Forelimb muscle (tissue), 1 donor: ENCODE measurements around the gene DPP6. TPM values are rescaled to one million over a fixed set of nuclear protein-coding genes. Genes with fewer than 3 reads are reported as not detected.

Source experiments
- DNase-seq: peaks from one replicate; pipeline ENCODE4 v3.0.0-alpha.2; 2013; ENCODE audit warnings: low read depth
- polyA plus RNA-seq: library from polyadenylated mRNA; unstranded; fragments of 120-200 nt; gene quantifications from one replicate; pipeline ENCODE4 v1.2.1, GENCODE V29; 2013; ENCODE audit not compliant: insufficient read length

The DPP6 gene
- polyA plus RNA-seq, 1 donor, result 3.2 TPM

DNA sequence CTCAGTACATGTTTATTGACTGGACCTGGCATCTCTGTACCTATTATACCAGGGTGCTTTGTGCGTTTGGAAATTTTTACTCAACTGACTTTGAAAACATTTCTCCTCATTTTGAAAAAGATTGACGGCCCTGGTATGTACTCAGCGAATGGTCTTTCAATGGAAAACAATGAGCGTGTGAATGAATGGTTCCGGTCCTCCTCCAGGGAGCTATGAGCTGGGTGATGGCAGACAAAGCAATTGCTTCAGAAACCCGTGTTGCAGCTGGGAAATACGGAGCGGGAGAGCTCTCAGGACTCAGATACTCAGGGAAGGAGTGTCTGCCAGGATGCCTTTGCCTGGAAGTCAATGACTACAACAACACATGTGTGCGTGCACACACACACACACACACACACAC is 824.8 kb downstream of the DPP6 start:
- no peak for DNase-seq

DNA sequence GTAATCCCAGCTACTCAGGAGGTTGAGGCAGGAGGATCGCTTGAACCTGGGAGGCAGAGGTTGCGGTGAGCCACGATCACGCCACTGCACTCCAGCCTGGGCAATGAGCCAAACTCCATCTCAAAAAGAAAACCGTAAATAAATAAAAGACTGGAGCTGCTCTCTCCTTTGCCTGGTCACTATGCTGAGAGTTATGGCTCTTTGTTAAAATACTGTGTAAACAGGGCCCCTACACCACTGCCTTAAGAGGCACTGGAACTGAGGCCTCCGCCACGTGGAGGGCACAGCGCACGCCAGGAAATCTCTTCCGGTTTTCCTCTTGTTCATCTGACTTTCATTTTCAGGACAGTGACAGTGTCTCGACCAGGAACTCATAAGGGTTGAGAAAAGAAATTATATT is 827.4 kb downstream of the DPP6 start:
- no peak for DNase-seq

DNA sequence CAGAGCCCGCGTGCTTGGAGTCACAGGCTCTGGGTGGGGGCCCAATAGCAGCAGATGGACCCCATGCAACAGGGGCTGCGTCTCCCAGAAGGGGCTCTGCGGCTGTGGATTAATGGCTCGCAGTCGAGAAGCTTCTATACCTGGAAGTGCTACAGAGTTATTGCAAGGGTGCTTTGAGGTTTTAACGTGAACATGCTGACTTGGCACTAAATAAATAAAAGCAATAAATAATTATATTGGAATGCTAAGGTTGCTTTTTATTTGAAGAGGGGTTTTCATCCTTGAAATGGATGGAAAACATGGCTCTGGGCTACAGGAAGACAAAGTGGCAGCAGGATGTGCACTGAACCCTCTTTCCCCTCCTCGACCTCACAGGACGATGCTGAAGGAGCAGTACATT is 828.3 kb downstream of the DPP6 start:
- DNase-seq, result no peak

DNA sequence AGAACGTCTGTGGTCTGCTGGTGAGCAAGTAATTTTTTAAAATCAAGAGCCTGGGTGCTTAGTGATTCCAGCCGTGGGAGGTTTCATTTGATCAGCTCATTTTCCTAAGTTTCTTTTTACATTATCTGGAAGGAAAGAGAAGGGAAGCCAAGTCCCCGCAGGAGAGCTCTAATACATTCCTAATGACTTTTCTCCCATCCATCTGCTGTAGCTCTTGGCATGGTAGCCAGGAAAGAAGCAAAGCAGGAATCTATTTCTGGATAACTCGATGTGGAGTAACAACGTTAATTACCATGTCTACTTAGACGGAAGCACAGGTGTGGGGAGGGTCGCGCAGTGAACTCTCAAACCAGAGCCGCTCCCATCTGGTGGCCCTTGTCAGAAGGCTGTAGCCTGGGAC is 828.8 kb downstream of the DPP6 start:
- peak; percentile 13 for DNase-seq

DNA sequence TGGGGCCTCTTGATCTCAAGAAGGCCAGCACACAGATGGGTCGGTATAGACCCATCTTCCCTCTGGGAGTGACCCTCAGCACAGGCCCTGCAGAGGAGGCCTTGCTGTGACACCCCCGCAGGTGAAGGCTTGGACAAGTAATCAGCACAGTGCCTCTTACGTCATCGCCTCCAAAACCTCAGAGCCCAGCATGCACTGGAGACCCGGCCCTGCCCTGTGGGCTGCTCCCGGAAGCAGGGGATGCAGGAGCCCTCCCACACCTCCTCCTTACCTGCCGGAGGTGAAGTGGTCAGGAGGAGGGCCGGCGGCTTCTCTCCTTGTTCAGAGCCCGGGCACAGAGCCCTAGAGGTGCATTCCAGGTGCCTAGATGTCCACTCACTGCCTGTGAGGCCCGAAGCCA is 829.3 kb downstream of the DPP6 start:
- no peak for DNase-seq

DNA sequence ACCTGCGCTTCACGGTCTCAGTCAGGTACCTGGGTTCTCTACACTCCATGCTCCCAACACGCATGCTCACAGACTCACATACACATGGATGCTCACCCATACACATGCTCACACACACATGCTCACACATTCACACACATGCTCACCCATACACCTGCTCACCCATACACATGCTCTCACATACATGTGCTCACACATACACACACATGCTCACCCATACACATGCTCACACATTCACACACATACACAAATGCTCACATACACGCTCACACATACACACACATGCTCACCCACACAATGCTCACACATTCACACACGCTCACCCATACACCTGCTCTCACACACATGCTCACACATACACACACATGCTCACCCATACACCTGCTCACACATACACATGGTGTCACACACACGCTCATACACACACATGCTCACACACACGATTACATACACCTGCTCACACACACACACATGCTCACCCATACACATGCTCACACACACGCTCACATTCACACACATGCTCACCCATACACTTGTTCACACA is 830.8 kb downstream of the DPP6 start:
- no peak for DNase-seq

DNA sequence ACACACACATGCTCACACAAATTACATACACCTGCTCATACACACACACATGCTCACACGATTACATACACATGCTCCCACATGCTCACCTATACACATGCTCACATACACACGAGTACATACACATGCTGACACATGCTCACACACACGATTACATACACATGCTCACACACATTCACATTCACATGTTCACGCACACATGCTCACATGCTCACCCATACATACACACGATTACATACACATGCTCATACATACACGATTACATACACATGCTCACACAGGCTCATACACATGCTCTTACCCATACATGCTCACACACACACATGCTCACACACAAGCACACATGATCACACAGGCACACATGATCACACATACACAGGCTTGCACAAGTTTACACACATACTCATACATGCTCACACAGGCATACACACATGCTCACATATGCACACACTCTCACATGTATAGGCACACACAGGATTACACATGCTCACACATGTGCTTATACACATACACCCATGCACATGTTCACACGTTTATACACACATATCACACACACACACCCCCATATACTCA is 832.2 kb downstream of the DPP6 start:
- DNase-seq, result no peak

DNA sequence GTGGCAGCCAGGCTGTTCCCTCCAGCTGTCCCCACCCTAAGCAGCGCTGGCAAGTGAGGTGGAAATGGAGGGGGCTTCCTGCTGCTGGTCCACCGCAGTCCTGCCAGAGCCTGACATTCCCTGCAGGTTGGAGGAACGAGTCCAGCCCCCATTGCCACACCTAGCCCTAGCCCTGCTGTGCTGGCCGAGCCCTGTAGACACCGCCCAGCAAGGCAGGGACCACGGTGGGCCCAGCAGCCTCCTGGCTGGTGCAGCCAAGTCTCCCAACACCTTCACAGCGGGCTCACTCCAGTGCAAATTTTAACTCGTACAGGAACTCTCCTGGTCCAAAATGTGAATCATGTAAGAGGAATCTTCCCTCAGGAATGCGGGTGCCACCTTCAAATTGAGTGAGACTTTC is 834.4 kb downstream of the DPP6 start:
- no peak for DNase-seq

DNA sequence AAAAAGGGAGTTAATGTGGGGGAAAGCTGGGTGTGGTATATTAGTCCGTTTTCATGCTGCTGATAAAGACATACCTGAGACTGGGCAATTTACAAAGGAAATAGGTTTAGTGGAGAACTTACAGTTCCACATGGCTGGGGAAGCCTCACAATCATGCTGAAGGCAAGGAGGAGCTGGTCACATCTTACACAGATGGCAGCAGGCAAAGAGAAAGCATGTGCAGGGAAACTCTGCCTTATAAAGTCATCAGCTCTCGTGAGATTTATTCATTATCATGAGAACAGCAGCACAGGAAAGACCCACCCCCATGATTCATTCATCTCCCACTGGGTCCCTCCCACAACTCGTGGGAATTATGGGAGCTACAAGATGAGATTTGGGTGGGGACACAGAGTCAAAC is 836.5 kb downstream of the DPP6 start:
- DNase-seq, result no peak

DNA sequence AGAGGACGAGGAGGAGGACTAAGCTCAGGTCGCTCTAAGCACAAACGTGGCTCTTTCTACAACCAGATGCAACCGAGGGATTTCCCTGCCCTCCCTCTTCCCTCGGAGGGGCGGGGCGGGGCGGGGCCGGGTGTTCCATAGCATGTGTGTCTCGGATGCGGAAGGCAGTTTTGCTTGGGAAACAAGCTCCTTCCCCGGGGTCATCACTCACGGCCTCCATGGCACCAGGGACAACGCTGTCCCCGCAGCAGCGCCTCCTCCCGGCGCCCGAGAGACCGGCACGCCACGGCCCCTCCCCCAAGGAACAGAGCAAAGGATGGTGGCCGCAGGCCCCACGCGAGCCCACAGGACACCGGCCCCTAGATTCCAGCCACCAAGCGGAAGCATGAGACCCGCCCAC is 840.3 kb downstream of the DPP6 start:
- DNase-seq, result no peak

DNA sequence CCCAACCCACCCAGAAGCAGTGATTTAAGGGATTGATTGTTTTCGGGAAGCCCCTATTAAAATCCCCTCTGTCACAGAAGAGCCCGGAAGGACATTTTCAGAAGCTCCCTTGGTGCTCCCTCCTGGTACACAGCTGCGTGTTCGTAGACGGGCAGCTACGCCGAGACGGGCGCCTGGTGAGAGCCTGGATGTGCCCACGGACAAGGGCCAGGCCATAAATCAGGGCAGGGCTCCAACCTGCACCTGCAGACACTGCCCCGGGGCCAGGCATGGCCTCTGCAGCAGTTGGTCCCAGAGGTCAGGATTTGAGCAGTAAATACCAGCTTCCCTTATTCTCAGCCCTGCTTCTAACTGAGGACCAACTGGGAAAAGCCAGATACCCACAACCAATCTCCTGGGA is 843.9 kb downstream of the DPP6 start:
- DNase-seq, result no peak

DNA sequence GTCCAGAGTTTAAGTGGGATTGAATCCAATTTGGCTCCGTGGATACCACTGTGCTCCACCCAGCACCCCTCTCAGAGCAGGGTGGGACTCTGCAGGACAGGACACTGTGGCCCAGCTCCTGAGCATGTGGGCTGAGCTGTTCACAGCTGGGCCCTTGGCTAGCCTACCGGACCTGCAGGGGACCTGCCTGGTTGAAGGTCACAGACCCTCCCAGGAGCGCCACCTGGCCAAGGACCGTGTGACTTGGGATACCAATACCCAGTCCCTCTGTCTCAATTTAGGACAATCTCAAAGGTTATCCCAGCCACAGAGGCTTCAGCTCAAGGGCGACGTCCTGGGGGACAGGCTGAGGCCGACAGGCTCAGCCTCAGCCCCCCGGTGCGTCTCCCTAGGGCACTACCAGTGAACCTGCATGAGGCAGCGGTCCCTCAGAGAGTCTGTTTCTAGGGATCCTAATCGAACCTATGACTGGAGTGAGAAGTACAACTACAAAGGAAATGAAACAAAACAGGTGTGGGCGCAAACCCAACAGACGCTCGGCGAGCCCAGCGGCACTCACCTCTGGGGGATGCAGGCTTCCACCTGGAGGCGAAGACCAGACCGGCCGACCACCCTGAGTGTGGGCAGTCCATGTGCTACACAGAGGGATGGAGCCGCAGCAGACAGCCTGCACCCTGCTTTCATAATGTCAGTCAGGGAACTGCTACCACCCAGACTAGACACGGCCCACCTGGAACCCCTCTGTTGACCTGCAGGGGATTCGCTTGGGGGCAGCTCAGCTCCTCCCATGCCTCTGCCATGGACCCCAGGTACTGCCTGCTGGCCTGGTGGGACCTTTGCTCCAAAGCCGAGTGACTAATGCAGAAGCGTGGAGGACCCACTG is 847.0 kb downstream of the DPP6 start:
- no peak for DNase-seq

DNA sequence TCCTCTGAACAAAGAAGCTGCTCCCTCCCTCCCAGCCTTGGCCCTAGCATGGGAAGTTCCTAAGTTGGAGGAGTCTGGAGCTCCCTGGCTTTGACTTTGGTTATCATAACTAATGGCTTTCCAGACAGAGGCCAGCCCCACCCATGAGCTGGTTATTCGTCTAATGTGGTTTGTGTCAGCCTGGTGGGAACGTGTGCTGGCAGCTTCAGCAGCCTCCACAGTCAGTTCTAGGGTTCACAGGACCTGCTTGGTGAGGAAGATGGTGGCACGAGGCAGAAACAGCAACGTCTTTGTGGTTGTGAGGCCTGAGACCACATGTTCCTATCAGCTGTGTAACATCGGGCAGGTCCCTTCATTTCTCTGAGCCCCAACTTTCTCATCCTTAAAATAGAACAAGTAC is 847.7 kb downstream of the DPP6 start:
- no peak for DNase-seq

DNA sequence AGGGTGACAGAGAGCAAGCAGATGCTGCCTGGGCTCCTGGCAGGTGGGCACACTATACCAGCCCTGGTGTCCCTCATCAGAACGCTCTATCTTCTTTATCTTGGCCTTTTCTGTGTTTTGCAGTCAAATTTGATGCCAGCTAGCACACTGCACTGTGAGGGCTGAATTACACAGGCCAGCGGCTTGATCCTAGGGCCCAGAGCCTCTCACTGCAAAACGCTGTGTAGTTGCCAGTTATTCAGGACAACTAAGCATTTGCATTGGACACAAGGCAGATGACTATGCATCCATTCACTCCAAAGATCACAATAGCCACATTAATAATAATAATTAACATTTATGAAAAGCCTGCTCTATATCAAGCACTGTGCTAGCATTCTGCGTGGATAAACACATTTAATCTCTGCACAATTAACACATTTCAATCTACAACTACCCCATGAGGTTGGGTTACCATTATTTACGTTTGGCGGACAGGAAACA is 850.4 kb downstream of the DPP6 start:
- DNase-seq, result no peak

DNA sequence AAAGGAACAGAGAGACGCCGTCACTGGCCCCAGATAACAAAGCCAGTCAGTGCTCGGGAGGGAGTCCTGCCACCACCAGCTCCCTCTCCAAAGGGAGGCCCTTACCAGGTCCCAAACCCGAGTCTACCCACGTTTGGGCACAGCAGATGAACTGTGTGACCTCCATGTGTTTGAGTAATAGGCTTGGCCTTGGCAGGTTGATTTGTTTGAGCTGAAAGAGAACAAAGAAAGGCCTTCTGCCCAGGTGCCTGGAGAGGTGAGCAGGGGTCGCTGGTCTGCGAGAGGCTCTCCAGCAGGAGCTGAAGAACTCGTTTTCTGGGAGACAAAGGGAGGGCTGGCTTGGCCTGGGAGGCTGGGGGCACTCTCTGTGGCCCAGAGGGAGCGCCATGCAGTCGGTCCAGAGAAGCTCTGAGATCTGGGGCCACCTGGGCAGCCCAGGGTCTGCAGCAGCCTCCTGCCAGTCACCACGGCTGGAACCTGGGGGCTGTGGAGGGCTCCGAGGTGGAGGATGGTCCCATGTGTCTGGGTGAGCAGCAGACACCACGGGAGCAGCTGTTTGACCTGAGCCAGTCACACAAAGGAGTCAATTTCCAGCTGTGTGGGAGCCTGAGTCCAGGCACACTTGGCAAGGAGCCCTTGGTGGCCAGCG is 851.0 kb downstream of the DPP6 start:
- no peak for DNase-seq

DNA sequence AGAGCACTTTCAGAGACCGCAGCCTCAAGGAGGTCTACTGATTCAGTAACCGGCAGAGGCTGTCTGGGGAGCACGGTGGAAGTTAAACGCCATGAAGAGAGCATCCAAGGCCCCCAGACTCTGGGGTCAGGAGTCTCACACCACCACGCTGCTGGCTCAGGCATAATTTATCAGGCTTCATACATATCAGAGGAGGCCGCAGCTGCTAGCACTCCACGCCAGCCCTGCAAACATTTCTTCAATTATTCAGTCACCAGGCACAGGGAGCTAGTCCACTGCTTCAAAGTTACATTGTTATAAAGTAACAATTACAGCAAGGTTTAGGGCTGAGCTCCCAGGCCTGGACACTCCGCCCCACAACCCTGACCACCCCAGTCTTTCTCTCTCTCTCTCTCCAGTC is 852.9 kb downstream of the DPP6 start:
- no peak for DNase-seq

DNA sequence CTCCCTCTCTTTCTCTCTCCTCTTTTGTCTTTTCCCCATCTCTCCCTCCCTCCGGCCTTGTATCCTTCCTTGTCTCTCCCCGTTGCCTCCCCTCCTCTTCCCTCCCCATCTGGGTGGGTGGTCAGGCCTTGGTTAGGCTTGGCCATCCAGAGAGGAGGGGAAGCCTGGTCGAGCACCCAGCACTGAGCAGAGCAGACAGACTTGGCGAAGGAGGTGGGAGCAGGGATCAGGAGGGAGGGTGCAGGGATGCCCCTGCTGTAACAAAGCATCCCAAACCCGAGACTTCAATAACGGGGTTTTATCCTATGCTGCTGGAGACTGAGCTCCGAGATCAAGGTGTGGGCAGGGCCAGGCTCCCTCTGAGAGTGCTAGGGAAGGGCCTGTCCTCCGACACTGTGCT is 853.4 kb downstream of the DPP6 start:
- DNase-seq, result no peak

DNA sequence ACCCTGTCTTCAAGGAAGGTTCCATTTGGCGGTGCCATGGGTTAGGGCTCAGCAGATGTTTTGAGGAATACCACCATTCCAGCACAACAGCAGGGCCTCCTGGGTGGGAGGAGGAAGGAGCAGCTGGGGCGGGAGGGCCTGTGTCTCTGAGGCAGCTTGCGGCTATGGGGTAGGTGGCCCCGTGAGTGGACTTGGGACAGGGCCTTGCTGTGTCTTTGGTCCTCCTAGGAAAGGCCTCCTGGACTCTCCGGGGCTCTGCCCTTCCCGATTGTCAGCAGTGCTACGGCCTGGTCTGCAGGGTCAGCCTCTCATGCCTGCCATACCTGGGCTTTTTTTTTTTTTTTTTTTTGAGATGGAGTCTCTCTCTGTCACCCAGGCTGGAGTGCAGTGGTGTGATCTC is 854.0 kb downstream of the DPP6 start:
- DNase-seq, result no peak

DNA sequence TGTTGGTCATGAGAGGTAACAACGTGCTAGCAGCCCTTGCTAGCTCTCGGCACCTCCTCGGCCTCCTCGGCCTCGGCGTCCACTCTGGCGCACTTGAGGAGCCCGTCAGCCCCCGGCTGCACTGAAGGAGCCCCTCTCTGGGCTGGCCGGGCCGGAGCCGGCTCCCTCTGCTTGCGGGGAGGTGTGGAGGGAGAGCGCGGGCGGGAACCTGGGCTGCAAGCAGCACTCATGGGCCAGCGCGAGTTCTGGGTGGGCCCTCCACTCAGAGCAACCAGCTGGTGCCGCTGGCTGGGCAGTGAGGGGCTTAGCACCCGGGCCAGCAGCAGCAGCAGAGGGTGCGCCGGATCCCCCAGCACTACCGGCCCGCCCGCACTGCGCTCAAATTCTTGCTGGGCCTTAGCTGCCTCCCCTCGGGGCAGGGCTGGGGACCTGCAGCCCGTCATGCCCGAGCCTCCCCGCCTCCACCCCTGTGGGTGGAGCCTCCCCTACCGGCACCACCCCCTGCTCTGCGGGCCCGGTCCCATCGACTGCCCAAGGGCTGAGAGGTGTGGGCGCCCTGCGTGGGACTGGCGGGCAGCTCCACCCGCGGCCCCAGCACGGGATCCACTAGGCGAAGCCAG is 854.6 kb downstream of the DPP6 start:
- DNase-seq, result no peak

DNA sequence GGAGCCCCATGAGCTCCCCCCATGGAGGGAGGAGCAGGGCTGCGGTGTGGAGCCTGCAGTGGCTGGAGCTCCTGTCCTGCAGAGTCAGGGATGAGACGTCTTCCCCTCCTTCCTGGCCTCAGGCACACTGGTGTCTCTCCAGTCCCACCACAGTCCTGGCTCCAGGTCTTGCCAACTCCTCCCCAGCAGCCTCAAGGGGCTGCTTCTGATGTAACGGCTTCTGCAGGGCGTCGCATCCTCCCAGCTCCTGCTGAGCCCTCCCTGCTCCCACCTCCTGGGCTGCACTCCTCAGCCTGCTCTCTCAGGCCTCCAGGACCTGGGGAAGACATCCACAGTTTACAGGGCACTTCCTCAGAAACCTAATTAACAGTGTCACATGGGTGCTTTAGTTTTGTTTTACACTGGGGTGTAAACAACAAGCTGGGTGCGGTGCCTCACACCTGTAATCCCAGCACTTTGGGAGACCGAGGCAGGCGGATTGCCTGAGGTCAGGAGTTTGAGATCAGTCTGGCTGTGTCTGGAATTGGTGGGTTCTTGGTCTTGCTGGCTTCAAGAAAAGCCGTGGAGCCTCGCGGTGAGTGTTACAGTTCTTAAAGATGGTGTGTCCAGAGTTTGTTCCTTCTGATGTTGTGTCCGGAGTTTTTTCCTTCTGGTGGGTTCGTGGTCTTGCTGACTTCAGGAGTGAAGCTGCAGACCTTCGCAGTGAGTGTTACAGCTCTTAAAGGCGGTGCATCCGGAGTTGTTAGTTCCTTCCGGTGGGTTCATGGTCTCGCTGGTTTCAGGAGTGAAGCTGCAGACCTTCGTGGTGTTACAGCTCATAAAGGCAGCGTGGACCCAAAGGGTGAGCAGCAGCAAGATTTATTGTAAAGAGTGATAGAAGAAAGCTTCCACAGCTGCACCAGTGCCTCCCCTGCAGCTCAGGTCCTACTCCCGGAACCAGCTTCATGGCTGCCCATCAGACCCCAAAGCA is 855.7 kb downstream of the DPP6 start:
- DNase-seq, result no peak
